GM19193 (cell line): ENCODE data around the gene TRIP13.

Experiments used
- POLR2A ChIP-seq: IDR thresholded peaks from 4 replicates; pipeline ENCODE4 v1.6.1; 2011; ENCODE audit not compliant: insufficient read depth, insufficient read length; ENCODE audit errors: extremely low read depth

Gene TRIP13

DNA sequence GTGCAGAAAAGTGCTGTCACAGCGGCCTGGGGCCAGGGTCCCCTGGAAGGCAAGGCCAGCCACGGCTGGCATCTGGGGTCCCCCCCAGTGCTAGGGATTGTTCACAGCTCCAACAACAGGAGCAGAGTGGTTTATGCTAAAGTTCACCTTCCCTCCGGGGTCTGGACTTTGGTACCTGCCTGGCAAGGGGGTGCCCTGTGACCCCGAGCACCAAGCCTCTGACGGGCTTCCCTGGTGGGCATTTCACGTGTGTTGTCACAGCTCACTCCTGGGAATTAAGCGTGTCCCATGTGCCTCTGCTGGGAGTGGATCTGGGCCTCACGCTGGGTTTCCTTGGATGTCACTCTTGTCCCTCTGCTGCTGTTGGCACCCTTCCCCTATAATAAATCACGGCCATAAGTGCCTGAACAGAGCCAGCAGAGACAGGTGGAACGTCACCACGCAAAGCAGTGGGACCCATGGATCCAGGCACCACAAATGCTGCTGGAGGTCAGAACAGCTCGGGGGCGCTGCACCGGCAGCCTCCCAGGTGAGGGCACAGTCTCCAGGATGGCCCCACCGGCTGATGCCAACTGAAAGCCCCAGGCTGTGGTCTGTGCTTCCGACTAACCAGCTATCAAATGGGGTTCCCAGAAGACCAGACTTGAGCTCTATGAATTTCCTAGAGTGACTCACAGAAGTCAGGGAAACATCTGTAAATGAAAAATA is 24.1 kb upstream of the TRIP13 start:
- TF ChIP-seq POLR2A: no peak

DNA sequence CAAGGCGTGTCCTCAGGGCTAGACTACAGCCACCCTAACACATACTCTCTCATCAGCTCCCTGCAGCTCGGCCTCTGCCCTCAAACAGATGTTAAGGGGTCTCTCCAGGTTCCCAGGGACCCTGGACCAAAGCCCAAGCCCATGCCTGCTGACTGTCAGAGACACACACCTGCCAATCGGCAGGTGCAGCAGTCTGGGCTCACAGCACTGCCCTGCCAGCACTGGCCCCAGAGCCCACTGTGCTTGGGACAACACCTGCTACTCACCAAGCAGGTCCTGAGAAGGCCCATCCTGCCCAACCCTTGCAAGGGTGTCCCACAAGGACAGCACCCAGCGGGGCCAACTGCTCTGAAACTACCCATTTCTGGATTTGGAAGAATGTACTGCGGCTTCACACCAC is 21.7 kb upstream of the TRIP13 start:
- no peak for TF ChIP-seq POLR2A

DNA sequence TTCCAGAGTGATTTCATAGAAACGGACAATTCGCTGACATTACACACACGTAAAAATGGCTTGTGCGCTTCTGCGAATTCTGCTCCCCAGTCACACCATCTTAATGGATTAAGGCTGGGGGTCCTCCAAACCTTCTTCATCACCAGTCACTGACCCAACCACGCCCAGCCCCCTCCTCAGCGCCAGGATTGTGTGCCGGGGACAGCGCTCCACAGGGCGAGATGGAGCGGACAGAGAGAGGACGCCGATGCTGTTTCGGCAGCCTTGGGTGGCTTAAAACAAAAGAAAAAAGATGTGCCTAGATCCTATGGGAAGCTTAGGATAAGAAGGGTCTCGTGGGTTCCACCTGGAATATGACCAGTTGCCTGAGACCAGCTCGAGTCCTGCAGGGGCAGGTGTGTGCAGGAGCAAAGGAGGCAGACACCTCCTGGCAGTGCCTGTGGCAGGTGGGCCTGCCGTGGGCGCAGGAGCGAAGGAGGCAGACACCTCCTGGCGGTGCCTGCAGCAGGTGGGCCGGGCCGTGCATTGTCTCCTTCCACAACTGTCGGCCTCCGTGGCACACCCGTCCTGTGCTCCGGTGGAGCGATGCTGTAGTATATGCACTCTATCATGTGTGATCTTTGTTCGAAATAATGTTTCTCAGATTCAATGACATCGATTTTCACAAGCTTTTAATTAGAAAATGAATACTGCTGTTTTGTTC is 20.9 kb upstream of the TRIP13 start:
- TF ChIP-seq POLR2A: no peak

DNA sequence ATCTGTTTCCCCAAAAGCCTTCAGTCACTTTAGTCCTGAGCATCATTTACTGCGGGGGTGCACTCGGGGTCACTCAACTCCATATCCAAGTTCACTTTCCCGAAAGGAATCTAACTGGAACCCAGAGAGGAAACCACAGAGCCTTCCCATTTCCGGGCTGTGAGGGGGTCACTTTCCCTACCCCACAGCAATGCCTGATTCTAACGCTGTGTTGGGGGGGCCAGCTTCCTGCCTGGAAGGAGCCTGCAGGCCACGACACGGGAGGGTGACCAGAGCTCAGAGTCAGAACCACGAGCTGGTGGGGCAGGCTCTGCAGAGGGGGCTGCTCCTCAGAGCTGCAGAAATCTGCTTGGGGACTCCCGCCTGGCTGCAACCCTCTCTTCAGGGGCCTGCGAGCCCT is 20.4 kb upstream of the TRIP13 start:
- TF ChIP-seq POLR2A: no peak

DNA sequence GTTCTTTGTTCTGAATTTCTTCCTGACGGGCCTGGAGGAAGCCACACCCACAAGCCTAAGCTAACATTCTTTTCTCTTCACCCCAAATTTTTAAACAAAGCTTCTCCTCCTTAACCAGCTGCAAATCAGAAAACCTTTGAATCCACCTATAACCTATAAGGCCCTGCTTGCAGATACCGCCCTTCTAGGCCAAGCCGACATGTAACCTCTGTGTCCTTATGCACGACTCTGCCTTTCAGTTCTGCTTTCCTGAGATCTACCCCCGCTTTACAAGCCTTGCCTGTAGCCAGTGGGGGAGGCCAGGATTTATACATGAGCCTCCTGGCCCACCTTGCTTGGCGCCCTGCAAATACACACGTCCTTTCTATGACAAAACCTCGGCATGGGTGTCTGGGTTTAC is 19.4 kb upstream of the TRIP13 start:
- TF ChIP-seq POLR2A: no peak

DNA sequence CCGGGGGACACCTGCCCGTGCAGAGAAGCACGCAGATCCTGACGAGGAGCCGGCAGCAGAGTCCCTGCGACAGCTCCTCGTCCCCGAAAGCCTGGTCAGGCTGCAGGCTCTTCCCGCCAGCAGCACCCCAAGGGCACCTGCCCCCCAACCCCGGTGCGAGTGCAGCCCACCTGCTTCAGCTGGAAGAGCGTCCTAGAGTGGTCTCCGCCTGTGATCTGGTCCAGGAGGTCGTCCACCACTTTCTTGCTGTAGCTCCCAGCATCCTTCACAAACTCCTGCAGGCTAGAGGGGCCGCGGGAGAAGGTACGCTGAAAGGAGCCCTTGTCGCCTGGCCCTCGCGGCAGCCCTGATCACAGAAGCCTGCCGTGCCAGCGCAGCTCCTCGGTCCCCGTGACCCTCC is 16.8 kb upstream of the TRIP13 start:
- TF ChIP-seq POLR2A: no peak

DNA sequence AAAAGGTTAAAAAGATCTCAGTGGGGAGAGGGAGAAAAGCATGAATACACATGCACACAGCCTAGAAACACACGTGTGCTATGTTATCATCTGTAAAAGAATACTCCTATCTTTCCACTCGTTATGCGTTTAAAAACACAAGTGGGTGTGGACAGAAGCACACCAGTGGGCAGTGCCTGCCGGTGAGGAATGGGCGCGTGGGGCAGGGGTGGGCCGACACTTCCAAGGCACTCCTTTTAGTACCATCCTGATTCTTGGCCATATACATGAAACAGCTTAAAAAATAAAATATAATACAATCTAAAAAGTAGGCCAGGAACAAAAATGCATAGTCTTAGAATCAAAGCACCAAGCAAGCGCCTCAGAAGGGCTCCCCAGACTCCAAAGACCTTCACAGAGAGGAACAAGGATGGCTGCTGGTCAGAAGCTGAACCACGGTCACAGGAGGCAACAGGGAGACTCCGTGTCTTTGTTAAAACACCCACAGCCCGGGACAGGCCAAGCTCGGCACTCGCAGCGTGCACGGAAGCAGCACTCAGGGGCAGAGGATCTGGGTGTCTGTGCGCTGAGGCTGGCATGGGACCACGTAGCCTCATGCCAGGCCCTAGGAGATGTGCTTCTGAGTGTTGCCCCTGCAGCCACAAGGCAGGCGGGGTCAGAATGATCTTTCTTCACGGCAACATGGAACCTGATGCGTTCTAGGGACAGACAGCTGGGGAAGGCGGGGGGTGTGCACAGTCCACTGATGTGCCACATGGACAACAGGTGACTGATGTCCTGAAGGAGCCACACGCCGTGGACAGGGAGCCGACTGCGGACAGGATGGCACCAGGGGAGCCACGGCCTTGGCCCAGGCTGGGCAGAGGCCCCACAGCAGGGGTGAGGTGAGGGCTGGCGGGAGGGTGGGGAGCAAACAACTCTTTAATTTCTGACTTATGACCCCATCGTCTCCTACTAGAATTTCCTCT is 16.0 kb upstream of the TRIP13 start:
- no peak for TF ChIP-seq POLR2A

DNA sequence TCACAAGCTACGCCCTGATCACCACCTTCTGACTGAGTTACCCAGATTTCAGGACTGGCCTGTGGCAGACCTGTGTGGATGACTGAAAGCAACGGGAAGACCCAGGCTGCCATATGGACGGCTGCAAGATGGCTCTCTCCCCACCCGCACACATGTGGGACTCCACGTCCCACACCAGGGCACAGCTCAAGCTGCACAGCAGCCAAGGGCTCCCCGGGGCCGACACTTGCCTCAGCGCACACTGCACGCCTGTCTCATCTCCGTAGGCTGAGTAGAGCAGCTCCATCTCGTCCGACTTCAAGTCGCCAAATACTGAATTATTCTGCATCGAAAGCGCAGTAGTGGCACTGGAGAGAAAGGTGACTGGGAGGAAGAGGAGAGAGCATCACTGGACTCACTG is 14.6 kb upstream of the TRIP13 start:
- TF ChIP-seq POLR2A: no peak

DNA sequence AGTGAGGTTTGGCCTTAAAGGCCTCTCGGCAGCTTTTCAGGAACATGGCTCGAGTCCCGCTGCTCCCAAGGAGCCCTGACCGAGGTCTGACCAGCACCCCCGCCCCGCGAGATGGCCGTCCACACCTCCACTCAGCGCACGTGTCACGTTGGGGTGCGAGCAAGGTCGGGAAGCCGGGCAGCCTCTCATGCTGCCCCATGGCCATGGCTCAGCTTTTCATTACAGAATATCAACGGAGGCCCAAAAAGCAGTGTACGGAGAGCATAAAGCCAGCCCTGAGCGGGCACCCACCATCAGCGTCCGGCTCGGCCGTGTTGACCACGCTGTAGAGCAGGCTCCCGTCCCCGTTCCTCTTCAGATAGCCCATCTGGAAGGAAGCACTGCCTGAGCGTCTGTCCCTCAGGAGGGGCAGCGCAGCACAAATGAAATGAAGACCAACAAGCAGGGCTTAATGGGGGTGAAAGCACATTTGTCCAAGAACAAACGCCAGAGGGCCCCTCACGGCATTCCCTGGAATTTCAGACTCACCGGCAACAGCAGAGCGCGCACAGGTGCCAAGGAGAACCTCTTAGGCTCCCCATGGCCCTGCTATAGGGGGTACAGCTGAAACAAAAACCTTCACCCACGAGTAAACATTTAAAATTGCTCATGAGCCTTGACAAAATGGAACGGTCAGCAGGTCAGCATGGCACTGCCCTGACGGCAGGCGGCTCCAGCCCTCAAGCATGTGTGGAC is 11.7 kb upstream of the TRIP13 start:
- TF ChIP-seq POLR2A: no peak

DNA sequence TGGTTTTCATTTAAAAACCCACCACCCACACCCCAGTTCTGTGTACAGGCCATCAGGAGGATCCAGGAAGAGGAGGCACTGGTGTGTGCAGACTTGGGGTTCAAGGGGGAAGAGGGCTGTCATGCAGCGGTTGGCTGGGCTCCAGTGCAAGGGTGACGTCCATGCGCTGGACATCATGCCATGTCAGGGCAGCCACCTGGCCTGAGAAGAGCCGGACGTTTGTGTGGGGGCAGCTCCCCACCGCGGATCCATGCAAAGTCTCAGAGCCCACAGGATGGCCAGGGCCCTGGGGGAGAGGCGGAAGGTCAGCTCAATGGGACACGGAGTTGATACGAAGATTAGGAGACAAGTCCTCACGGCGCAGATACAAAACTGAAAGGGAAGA is 11.1 kb upstream of the TRIP13 start:
- TF ChIP-seq POLR2A: no peak

DNA sequence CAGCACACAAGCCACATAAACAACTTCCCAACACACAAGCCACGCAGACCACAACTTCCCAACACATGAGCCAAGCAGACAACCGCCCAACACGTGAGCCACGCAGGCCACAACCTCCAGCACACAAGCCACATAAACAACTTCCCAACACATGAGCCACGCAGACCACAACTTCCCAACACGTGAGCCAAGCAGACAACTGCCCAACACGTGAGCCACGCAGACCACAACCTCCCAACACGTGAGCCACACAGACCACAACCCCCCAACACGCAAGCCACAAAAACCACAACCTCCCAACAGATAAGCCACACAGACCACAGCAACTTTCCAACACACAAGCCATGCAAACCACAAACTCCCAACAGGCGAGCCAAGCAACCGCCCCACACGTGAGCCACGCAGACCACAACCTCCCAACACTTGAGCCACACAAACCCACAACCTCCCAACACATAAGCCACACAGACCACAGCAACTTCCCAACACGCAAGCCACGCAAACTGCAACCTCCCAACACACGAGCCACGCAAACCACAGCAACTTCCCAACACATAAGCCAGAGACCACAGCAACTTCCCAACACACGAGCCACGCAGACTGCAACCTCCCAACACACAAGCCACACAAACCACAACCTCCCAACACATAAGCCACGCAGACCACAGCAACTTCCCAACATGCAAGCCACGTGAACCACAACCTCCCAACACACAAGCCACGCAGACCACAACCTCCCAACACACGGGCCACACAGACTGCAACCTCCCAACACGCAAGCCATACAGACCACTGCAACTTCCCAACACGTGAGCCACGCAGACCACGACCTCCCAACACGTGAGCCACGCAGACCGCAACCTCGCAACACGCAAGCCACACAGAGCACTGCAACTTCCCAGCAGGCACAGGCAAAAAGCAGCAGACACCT is 10.2 kb upstream of the TRIP13 start:
- TF ChIP-seq POLR2A: no peak

DNA sequence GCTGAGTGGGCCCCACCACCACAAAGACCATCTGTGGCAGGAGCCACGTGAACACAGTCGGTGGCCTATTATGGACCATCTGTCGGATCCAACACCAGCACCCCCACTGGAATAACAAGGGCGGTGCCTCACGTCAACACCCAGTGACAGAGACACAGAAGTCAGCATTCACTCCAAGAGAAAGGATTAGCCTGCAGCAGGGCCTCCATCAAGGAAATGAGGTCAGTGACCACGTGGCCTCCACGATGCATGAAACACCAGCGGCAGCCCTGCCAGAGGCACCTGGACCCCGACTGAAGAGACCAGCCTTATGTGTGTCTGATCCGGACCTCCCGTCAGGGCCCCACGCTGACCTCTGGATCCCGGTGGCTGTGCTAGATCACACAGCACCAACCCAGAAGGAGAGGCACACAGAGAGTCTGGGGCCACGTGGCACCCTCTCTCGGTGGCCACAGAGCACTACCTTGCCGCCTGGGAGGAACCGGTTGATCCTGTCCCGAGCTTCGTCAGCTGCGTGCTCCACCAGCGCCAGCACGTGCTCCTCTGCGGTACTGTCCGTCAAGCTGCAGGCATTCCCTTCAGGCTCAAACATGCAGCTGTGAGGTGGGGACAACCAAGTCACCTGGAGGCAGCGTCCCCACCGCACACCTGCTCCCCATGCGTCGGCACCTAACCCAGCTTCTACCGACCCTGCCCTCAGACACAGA is 9.1 kb upstream of the TRIP13 start:
- TF ChIP-seq POLR2A: no peak
